Neural cell (in vitro differentiated cells): ENCODE data around the gene ZBTB7A. TPM values are rescaled to one million over a fixed set of nuclear protein-coding genes. Genes with fewer than 3 reads are reported as not detected.

ENCODE experiments used
- H2AFZ ChIP-seq: fragments of 200-600, 300-800 bp; sonication (generic), shearing (Covaris generic); 2 replicates; pipeline ENCODE4 v1.6.0; 2014; ENCODE audit warnings: low read depth, mild to moderate bottlenecking, antibody characterized with exemption, low read length, moderate library complexity
- H3F3A ChIP-seq: fragments of 200-600 bp; shearing (Covaris generic); 2 replicates; pipeline ENCODE4 v1.6.1; 2016; ENCODE audit warnings: mild to moderate bottlenecking, moderate library complexity, mixed read lengths, antibody characterized with exemption, low read length; ENCODE audit not compliant: insufficient read depth, poor library complexity, severe bottlenecking
- H3K27ac ChIP-seq: fragments of 200-600, 300-800 bp; sonication (generic), shearing (Covaris generic); 2 replicates; pipeline ENCODE4 v1.5.1; 2014; ENCODE audit warnings: mild to moderate bottlenecking, low read length, moderate library complexity
- H3K27me3 ChIP-seq: fragments of 300-800, 200-600 bp; sonication (generic), shearing (Covaris generic); 2 replicates; pipeline ENCODE4 v1.6.0; 2014; ENCODE audit warnings: mild to moderate bottlenecking, low read depth, low read length, moderate library complexity; ENCODE audit not compliant: insufficient read depth
- H3K36me3 ChIP-seq: fragments of 300-800, 200-600 bp; sonication (generic), shearing (Covaris generic); 2 replicates; pipeline ENCODE4 v1.5.1; 2014; ENCODE audit warnings: mild to moderate bottlenecking, antibody characterized with exemption, low read length, moderate library complexity; ENCODE audit not compliant: insufficient read depth
- H3K4me2 ChIP-seq: fragments of 300-800, 200-600 bp; sonication (generic), shearing (Covaris generic); 2 replicates; pipeline ENCODE4 v1.6.0; 2014; ENCODE audit warnings: mild to moderate bottlenecking, low read length
- H3K4me3 ChIP-seq: fragments of 300-800, 200-600 bp; sonication (generic), shearing (Covaris generic); 2 replicates; pipeline ENCODE4 v1.5.1; 2014; ENCODE audit warnings: mild to moderate bottlenecking, low read length, moderate library complexity
- H3K79me2 ChIP-seq: fragments of 200-600 bp; shearing (Covaris generic); replicated peaks from 2 replicates; pipeline ENCODE4 v1.6.0; 2014; ENCODE audit warnings: mild to moderate bottlenecking, low read length, moderate library complexity; ENCODE audit not compliant: insufficient read depth
- H3K9ac ChIP-seq: fragments of 300-800, 200-600 bp; sonication (generic), shearing (Covaris generic); 2 replicates; pipeline ENCODE4 v1.6.1; 2016; ENCODE audit warnings: mild to moderate bottlenecking, low read length, mixed read lengths
- H3K9me2 ChIP-seq: fragments of 200-600 bp; shearing (Covaris generic); 2 replicates; pipeline ENCODE4 v1.6.1; 2016; ENCODE audit warnings: mild to moderate bottlenecking, low read length, mixed read lengths; ENCODE audit not compliant: insufficient read depth
- H3K9me3 ChIP-seq: fragments of 200-600, 300-800 bp; sonication (generic), shearing (Covaris generic); 2 replicates; pipeline ENCODE4 v1.6.1; 2016; ENCODE audit warnings: mild to moderate bottlenecking, mixed run types, low read length, moderate library complexity, mixed read lengths
- H4K20me1 ChIP-seq: fragments of 200-600 bp; shearing (Covaris generic); 2 replicates; pipeline ENCODE4 v1.6.1; 2016; ENCODE audit warnings: mild to moderate bottlenecking, mixed run types; ENCODE audit not compliant: insufficient read depth
- EP300 ChIP-seq: fragments of 450-650 bp; conservative IDR thresholded peaks from 2 replicates; pipeline ENCODE4 v1.6.1; 2014; ENCODE audit warnings: antibody characterized with exemption, mild to moderate bottlenecking, moderate library complexity; ENCODE audit not compliant: poor library complexity, severe bottlenecking
- EZH2 ChIP-seq: fragments of 200-600, 300-800 bp; shearing (Covaris generic), sonication (generic); IDR thresholded peaks from 2 replicates; pipeline ENCODE4 v1.6.1; 2014; ENCODE audit warnings: antibody characterized with exemption, low read length, borderline replicate concordance, mild to moderate bottlenecking; ENCODE audit not compliant: insufficient read depth, poor library complexity, severe bottlenecking
- MXI1 ChIP-seq: fragments of 450-650 bp; conservative IDR thresholded peaks from 2 replicates; pipeline ENCODE4 v1.6.1; 2014; ENCODE audit warnings: antibody characterized with exemption, mild to moderate bottlenecking; ENCODE audit not compliant: poor library complexity, severe bottlenecking
- POLR2AphosphoS5 ChIP-seq: IDR thresholded peaks from 2 replicates; pipeline ENCODE4 v1.6.1; 2012
- RAD21 ChIP-seq: fragments of 450-650 bp; conservative IDR thresholded peaks from 2 replicates; pipeline ENCODE4 v1.6.1; 2014; ENCODE audit warnings: antibody characterized with exemption, mild to moderate bottlenecking, moderate library complexity
- REST ChIP-seq: IDR thresholded peaks from 2 replicates; pipeline ENCODE4 v1.6.1; 2012; ENCODE audit warnings: borderline replicate concordance
- SMC3 ChIP-seq: fragments of 450-650 bp; conservative IDR thresholded peaks from 2 replicates; pipeline ENCODE4 v1.6.1; 2014; ENCODE audit warnings: antibody characterized with exemption, mild to moderate bottlenecking, moderate library complexity; ENCODE audit not compliant: poor library complexity
- TAF1 ChIP-seq: IDR thresholded peaks from 2 replicates; pipeline ENCODE4 v1.6.1; 2012; ENCODE audit warnings: low read depth
- polyA plus RNA-seq: library from polyadenylated mRNA; depleted of rRNA; stranded (reverse); fragments of >200 nt; gene quantifications from 2 replicates; pipeline ENCODE4 v1.2.3, GENCODE V29; 2014
- TF ChIP-seq, protein P1 (sequence below): fragments of 450-650 bp; IDR thresholded peaks from 2 replicates; pipeline ENCODE4 v1.5.1; 2014; ENCODE audit warnings: antibody characterized with exemption, mild to moderate bottlenecking, moderate library complexity; ENCODE audit not compliant: poor library complexity, severe bottlenecking

The ZBTB7A gene
- polyA plus RNA-seq, 1 donor from 2014 or later, result 1.7 TPM

GRCh38 chr19:4016903-4017638 is 49.6 kb downstream of the ZBTB7A start:
- H3K27ac ChIP-seq, result no peak overlapping the region

DNA sequence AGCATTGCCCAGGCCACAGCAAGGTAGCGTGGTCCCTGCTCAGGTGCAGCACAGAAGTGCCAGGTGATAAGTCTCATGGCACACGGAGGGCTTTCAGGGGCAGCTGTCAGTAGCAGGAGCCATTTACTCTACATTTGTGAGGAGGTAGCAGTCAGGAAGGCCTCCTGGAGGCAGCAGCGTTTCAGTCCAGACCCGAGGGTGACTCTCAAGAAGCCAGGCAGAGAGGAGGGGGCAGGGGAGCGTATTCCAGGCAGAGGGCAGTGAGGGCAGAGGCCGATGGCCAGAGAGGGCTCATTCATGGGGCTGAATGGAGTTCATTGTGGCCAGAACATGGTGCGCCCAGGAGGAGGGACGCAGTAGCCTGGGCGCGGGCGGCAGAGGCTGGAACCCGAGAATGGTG is 50.2 kb downstream of the ZBTB7A start:
- no peak overlapping the region for H3K4me3 ChIP-seq
- no peak overlapping the region for H3K4me2 ChIP-seq
- peaks cover 6% of the 10 kb centered on the region for H3K79me2 ChIP-seq
- H3K9me3 ChIP-seq, result no peaks in the 10 kb centered on the region
- H4K20me1 ChIP-seq, result peaks cover 10% of the 10 kb centered on the region
- no peaks in the 10 kb centered on the region for H3F3A ChIP-seq
- H3K27me3 ChIP-seq, result no peaks in the 10 kb centered on the region
- H3K9ac ChIP-seq, result no peak overlapping the region
- no peaks in the 10 kb centered on the region for H3K9me2 ChIP-seq
- H3K36me3 ChIP-seq, result no peaks in the 10 kb centered on the region
- no peak overlapping the region for H3K27ac ChIP-seq
- no peak overlapping the region for H2AFZ ChIP-seq
- TF ChIP-seq, protein P1, sequence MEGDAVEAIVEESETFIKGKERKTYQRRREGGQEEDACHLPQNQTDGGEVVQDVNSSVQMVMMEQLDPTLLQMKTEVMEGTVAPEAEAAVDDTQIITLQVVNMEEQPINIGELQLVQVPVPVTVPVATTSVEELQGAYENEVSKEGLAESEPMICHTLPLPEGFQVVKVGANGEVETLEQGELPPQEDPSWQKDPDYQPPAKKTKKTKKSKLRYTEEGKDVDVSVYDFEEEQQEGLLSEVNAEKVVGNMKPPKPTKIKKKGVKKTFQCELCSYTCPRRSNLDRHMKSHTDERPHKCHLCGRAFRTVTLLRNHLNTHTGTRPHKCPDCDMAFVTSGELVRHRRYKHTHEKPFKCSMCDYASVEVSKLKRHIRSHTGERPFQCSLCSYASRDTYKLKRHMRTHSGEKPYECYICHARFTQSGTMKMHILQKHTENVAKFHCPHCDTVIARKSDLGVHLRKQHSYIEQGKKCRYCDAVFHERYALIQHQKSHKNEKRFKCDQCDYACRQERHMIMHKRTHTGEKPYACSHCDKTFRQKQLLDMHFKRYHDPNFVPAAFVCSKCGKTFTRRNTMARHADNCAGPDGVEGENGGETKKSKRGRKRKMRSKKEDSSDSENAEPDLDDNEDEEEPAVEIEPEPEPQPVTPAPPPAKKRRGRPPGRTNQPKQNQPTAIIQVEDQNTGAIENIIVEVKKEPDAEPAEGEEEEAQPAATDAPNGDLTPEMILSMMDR, result no peak
- TF ChIP-seq TAF1 (no peak), MXI1 (no peak), SMC3 (no peak), POLR2AphosphoS5 (no peak), REST (no peak), EZH2 (no peak)

More at GRCh38 chr19:4016903-4017638, 49.6 kb downstream of the ZBTB7A start:
- H4K20me1 ChIP-seq, result peaks cover 9% of the 10 kb centered on the region
- H3K27me3 ChIP-seq, result no peaks in the 10 kb centered on the region
- no peaks in the 10 kb centered on the region for H3K36me3 ChIP-seq
- no peak for TF ChIP-seq SMC3
- TF ChIP-seq POLR2AphosphoS5, result no peak
- TF ChIP-seq EP300, result no peak
- TF ChIP-seq, protein P1, result no peak
- no peak for TF ChIP-seq MXI1
- no peak for TF ChIP-seq EZH2
- TF ChIP-seq REST, result no peak
- no peak for TF ChIP-seq RAD21
- no peak for TF ChIP-seq TAF1
- no peaks in the 10 kb centered on the region for H3K9me3 ChIP-seq
- H3K4me3 ChIP-seq, result no peak overlapping the region
- H3K4me2 ChIP-seq, result no peak overlapping the region
- H3F3A ChIP-seq, result no peaks in the 10 kb centered on the region
- H3K9me2 ChIP-seq, result no peaks in the 10 kb centered on the region
- no peak overlapping the region for H3K9ac ChIP-seq
- H3K79me2 ChIP-seq, result peaks cover 11% of the 10 kb centered on the region
- H2AFZ ChIP-seq, result no peak overlapping the region
